NCI-H128 (cell line): ENCODE results near the gene AMOT.

ENCODE experiments used
- DNase-seq: peaks from one replicate; lab custom pipeline; 2025; ENCODE audit not compliant: unreplicated experiment; lab: John Stamatoyannopoulos, UW

Gene AMOT

DNA sequence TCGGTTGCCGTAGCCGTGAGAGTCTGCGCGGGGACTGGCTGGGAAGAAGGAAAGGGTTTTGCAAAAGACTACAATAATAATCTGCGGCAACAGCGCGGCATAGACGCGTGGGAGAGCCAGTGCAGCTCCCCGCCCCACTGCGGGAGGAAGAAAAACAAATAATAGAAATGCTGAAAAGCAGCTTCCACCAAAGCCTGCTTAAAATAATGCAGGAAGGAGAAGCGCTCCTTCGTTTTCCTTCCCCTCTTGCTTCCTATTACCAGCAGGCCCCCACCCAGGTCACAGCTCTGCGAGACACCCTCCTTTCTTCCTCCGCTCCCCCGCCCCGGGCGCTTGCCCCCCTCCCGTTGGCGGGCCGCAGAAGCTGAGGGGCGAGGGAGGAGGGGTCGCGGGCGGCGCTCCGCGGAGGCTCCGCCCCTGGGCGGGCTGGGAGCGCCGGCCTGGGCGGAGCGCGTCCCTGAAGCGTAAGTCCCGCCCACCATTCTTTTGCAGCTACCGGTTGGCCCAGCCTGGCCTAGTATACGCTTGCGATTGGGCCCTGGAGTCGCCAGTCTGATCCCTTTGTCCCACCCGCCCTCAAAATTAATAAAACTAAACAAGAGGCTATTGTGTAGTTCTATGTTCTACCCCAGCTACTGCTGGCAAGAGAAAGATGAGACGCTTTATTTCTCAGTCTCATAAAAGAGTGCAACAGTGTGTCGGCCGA is 636 bp upstream of the AMOT start:
- peak; percentile 54 for DNase-seq

- DNase-seq, result no peak
Observed at GRCh38 chrX:112839856-112840255, 775 bp downstream of the AMOT start.

- no peak for DNase-seq
Observed at GRCh38 chrX:112837531-112837930, 3.1 kb downstream of the AMOT start.

- no peak for DNase-seq
Observed at GRCh38 chrX:112835019-112835418, 5.6 kb downstream of the AMOT start.

GRCh38 chrX:112834031-112834845 is 6.4 kb downstream of the AMOT start:
- no peak for DNase-seq

DNA sequence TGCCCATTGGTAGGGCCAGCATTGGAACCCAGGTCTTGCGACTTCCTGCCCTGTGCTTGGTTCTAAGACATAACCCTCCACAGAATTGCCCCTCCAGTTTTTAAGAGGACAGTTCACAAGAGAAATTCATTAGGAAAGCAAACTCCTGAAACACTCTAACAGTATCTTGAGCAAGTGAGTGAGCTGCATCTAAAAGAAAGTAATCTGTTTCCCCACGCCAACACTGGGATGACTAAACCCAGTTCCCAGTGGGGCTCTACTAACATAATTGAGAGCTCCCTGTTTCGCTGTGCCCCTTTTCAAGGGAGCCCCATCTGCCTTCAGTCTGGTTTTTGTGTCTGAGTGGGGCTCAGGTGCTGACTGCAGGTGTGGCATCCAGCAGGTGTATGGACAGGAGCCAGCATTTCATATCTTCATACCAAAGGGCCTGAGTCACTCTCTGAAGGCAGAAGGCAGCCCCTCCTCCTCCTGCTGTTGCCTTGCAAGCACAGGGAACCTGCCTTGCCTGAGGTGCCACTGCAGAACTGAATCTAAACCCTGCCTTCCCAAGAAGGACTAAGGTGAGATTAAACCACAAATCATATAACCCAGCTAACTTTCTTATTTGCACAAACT is 8.0 kb downstream of the AMOT start:
- peak; percentile 27 for DNase-seq

- DNase-seq, result no peak
Observed at GRCh38 chrX:112830540-112830939, 10.1 kb downstream of the AMOT start.

- DNase-seq, result no peak
Observed at GRCh38 chrX:112827292-112827903, 13.2 kb downstream of the AMOT start.

DNA sequence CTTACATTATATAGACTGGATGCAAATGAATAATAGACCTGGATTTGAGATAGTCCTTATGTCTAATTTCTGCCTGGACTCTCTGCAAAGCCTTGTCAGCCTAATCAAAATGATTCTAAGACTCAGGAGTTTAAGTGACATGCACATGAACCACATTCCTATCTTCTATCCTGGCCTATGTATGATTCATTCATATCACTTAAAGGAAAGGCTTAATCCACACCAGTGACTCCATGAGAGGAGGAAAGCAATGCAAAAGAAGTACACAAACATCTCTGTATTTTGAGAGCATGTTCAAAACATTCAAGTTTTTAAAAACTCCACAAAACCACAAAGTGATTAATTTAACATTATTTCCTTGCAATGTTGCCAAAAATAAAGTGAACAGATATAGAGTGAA is 14.6 kb downstream of the AMOT start:
- DNase-seq, result no peak

DNA sequence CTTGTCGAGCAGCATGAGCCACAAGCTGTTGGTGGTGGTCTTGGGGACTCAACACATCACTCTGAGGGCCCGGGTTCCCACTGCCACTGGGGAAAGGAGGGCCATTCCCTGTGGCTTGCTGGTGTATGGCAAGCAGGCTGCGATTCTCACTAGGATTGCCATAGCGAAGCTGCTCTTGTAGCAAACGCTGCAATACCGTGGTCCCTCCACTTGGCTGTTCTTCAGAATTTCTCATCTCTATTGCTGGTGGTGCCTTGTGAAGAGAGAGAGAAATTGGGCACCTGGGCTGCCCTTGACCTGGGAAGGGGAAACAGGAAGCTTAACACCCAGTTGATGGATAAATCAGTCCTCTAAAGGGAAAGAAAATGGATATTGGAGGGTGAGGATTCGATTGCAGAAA is 17.7 kb downstream of the AMOT start:
- DNase-seq, result no peak

DNA sequence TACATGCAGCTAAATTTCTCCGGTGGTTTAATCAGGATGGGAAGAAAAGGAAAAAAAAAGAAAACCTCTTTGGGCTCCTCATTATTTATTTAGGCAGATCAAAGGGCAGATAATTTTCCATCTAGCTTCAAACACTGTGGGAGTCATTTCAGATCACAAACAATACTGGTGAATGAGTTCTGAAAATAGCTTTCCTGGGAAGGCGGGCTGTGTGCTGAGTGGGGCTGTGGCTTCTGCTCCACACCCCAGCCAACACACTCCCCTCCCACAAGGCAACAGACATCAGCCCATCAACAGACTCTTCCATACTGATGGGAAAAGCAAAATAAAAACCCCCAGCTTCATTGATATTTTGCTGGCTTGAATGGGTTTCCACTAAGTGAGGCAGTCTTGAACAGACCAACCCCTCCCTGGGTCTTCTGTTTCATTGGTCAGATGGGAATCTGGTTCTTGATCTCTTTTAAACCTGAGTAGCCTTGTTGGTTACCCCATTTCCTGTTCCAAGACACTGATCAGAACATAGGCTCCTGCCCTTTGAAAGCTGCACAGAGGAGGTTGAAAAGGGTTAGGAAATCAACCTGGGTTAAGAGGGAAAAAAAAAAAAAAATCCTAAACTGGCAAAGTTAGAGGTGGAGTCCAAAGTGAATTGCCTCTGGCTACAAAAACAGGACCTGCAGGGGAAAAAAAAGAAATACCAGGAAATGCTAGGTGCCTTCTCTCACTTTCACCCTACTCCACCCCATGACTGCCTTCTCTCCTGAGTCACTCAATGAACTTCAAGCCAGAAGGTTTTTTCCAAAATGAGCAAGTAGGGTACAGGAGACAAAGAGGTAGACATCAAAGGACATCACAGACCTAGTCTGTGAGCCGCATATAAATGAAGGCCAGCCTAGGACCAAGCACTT is 20.0 kb downstream of the AMOT start:
- DNase-seq, result no peak

- no peak for DNase-seq
Observed at GRCh38 chrX:112819813-112820212, 20.8 kb downstream of the AMOT start.

DNA sequence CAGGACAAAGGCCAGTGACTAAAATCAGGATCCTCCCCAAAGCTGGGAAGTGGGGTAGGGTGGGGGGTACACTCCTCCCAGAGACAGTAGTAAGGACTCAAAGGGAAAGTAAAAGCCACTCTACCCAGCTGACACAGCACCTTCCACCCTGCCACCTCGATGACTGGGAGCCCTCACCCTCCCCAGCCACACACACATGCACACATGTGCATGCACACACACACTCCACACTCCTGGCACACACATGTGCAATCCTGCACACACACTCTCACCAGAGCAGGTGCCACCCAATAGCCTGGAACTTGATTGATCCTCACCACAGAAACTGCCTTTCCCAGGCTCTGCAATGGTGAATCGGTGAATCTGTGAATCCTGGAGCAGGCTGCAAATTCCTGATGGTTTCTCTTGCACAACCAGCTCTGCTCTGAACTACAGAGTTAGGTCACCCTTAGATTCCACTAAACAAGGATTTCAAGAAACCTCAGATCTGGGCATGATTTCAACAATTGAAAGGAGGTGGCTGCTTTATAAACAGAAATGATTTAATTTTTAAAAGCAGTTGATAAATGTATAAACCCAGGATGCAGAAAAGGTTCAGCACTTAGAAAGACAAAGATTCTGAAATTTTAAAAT is 21.5 kb downstream of the AMOT start:
- DNase-seq, result no peak

- no peak for DNase-seq
Observed at GRCh38 chrX:112818114-112819007, 22.3 kb downstream of the AMOT start.

DNA sequence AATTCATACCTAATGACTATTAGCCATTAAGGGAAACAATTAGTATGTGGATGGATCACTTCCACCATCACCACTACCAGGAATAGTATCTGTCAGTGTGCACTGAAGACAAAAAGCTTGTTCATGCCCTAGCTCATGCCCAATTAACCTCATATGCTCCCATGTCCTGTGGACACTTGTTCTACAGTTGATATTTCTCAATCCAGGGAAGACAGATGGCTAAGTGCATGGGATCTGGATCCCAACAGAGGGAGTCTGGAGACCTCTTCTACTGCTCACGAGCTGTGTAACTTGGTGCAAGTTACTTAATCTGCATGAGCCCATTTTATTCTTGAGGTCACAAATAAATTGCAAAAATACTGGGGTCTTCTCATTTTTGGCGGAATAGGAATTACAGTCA is 23.7 kb downstream of the AMOT start:
- no peak for DNase-seq

GRCh38 chrX:112814496-112814895 is 26.1 kb downstream of the AMOT start:
- no peak for DNase-seq

DNA sequence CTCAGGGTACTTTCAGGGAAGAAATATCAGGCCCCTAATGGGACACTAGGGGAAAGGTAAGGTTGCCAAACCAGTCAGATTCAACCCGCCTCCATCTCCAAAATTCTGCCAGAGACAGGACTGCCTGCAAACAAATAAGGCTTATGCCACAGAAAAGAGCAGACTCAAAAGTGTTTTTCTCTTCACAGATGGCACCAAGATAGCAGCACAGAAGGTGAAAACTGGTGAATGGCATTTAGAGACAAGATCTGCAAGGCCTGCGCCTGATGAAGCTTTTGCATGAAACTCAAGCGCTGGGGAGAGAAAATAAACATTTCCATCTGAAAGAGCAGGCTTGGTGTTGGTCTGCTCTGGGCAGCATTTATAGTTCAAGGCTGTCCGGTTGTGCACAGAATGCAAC is 27.9 kb downstream of the AMOT start:
- DNase-seq, result no peak

DNA sequence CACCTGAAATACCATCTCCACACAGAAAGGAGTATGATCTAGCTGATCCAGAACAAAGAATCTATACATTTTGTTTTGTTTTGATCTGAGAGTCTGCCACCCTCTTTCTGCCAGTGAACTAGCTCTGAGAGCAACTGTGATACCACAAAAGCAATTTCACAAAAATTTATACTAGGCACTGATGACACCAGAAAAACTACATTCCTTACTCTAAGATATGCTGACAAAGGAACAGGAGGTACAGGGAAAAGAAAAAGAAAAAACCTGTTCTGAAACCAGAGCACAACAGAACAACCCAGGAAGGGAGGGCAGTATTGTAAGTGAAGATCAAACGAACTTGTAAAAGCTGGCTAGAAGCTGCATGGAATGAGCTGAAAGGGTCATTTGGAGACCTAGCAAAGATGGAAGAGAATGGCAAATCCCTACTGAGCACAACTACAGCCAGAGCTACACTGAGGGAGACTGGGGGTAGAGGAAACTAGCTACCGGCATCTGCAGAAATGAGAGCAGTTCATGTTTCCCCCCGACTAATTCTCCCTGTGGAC is 31.9 kb downstream of the AMOT start:
- no peak for DNase-seq

GRCh38 chrX:112808007-112808406 is 32.6 kb downstream of the AMOT start:
- DNase-seq, result no peak
